Lung (tissue), 12 donors: ENCODE results near the gene INF2. TPM values are rescaled to one million over a fixed set of nuclear protein-coding genes. Genes with fewer than 3 reads are reported as not detected.
A peak's percentile ranks its signal among the peaks of the same experiment; 100 is the strongest.

Source experiments
- ATAC-seq: fragments of 200-7000 bp; cut with Tn5 transposase; one replicate; pipeline ENCODE4 v1.9.1; 2020; ENCODE audit warnings: moderate number of reproducible peaks; ENCODE audit not compliant: insufficient read depth, low FRiP score
- DNase-seq, 3 donors: peaks; one replicate each; pipeline ENCODE4 v3.0.0-alpha.2; 2013 to 2017
- H3K27ac ChIP-seq, 2 donors: one replicate each; pipeline ENCODE4 v1.5.1; 2013; ENCODE audit warnings: mild to moderate bottlenecking in 2 of 2, moderate library complexity in 2 of 2, control low read depth in 1 of 2, inconsistent platforms in 1 of 2, low read depth in 1 of 2, low read length in 1 of 2
- H3K27me3 ChIP-seq, 3 donors: one replicate each; pipeline ENCODE4 v1.5.1; 2013; ENCODE audit warnings: low read length in 2 of 3; ENCODE audit not compliant: control insufficient read depth in 3 of 3, insufficient read depth in 3 of 3
- H3K36me3 ChIP-seq, 4 donors: one replicate each; pipeline ENCODE4 v1.5.1; 2013; ENCODE audit warnings: low read length in 4 of 4, mild to moderate bottlenecking in 1 of 4, moderate library complexity in 1 of 4; ENCODE audit not compliant: control insufficient read depth in 4 of 4, insufficient read depth in 4 of 4
- H3K4me1 ChIP-seq, 5 donors: one replicate each; pipeline ENCODE4 v1.5.1; 2013; ENCODE audit warnings: low read length in 5 of 5, mild to moderate bottlenecking in 2 of 5, moderate library complexity in 1 of 5; ENCODE audit not compliant: control insufficient read depth in 5 of 5, insufficient read depth in 5 of 5
- H3K4me3 ChIP-seq: one replicate; pipeline ENCODE4 v1.5.1; 2013; ENCODE audit warnings: mild to moderate bottlenecking, control low read depth, moderate library complexity
- H3K9ac ChIP-seq, 2 donors: one replicate each; pipeline ENCODE4 v1.5.1; 2013; ENCODE audit warnings: low read length in 2 of 2, control low read depth in 1 of 2; ENCODE audit not compliant: insufficient read depth in 1 of 2
- H3K9me3 ChIP-seq, 4 donors: one replicate each; pipeline ENCODE4 v1.5.1; 2013; ENCODE audit warnings: low read length in 3 of 4, mild to moderate bottlenecking in 1 of 4, moderate library complexity in 1 of 4; ENCODE audit not compliant: control insufficient read depth in 4 of 4, insufficient read depth in 3 of 4
- WGBS, 2 donors: extraction: QIAGEN DNeasy Blood & Tissue Kit; methylation state at CpG; one replicate each; pipeline ENCODE4 v1.1.7; 2013; 5-methylcytosine and 5-hydroxymethylcytosine counted together
- polyA plus RNA-seq, 2 donors: library from polyadenylated mRNA; stranded (reverse); fragments of 200-250 nt; gene quantifications; one replicate each; pipeline ENCODE4 v1.2.1, GENCODE V29; 2013
- total RNA-seq, 2 donors: library from RNA; depleted of rRNA in 1 of 2; stranded (reverse); fragments of >200 nt in 1 of 2; gene quantifications; one replicate each; pipeline ENCODE4 v1.2.1, GENCODE V29; 2014 to 2021
- TF ChIP-seq, protein P1 (sequence below): IDR thresholded peaks from 2 replicates; pipeline ENCODE4 v1.5.1; 2012; ENCODE audit warnings: mild to moderate bottlenecking; ENCODE audit errors: control extremely low read depth, extremely low read depth
- donor health status: control.
- donor health status: control.
- donor health status: Bipolar disorder and iron deficiency.
- donor health status: healthy.
- donor health status: DM: yes; HTN: yes; CAD: no.

INF2 gene
- total and polyA plus RNA-seq, 4 donors = 46.1 to 119 (median 78.4) TPM

DNA sequence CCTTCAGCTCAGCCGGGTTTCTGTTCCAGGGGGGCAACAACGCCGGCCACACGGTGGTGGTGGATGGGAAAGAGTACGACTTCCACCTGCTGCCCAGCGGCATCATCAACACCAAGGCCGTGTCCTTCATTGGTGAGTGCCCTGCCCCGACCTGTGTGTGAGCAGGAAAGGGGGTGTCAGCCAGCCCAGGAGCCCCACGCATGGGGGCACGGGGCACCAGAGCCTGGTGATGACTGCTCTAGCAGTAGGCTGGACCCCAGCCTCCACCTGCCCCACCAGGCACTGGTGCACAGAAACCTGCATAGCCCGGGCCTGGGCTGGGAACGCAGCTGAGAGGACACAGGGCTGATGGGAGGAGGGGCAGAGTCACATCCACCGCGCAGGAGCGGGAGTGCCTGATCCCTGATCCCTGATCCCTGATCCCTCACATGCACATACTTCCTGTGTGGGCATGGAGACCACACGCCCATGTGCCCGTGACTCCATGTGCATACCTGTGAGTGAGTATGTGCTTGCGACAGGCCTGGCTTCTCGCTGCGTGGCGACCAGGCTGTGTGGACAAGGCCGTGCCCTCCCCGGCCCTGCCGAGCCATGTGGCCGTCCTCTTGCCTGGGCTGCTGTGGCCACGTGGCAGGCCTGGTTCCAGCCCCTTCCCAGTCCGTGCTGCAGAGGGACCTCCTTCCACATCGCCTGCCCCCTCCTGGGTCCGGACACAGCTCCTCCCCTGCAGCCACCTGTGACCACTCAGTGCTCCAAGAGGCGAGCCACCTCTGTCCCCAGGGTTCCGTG, 45.8 kb downstream of the INF2 start:
- no peak for ATAC-seq
- Histone ChIP-seq H3K27me3 (no peaks in the 10 kb centered on the region), H3K36me3 (peaks cover 0 to 2% (median 0%) of the 10 kb centered on the region in 4 donors), H3K9me3 (no peaks in the 10 kb centered on the region), H3K4me3 (no peak overlapping the region), H3K4me1 (peaks cover 0 to 19% (median 8%) of the 10 kb centered on the region in 5 donors), H3K27ac (peak overlapping the region; percentile 78 to 95), H3K9ac (no peak overlapping the region)
- DNase-seq = no peak
- TF ChIP-seq, protein P1, sequence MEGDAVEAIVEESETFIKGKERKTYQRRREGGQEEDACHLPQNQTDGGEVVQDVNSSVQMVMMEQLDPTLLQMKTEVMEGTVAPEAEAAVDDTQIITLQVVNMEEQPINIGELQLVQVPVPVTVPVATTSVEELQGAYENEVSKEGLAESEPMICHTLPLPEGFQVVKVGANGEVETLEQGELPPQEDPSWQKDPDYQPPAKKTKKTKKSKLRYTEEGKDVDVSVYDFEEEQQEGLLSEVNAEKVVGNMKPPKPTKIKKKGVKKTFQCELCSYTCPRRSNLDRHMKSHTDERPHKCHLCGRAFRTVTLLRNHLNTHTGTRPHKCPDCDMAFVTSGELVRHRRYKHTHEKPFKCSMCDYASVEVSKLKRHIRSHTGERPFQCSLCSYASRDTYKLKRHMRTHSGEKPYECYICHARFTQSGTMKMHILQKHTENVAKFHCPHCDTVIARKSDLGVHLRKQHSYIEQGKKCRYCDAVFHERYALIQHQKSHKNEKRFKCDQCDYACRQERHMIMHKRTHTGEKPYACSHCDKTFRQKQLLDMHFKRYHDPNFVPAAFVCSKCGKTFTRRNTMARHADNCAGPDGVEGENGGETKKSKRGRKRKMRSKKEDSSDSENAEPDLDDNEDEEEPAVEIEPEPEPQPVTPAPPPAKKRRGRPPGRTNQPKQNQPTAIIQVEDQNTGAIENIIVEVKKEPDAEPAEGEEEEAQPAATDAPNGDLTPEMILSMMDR = no peak
- 89 to 93% methylated on average over 31 of the region's 31 CpGs for WGBS, 2 donors

DNA sequence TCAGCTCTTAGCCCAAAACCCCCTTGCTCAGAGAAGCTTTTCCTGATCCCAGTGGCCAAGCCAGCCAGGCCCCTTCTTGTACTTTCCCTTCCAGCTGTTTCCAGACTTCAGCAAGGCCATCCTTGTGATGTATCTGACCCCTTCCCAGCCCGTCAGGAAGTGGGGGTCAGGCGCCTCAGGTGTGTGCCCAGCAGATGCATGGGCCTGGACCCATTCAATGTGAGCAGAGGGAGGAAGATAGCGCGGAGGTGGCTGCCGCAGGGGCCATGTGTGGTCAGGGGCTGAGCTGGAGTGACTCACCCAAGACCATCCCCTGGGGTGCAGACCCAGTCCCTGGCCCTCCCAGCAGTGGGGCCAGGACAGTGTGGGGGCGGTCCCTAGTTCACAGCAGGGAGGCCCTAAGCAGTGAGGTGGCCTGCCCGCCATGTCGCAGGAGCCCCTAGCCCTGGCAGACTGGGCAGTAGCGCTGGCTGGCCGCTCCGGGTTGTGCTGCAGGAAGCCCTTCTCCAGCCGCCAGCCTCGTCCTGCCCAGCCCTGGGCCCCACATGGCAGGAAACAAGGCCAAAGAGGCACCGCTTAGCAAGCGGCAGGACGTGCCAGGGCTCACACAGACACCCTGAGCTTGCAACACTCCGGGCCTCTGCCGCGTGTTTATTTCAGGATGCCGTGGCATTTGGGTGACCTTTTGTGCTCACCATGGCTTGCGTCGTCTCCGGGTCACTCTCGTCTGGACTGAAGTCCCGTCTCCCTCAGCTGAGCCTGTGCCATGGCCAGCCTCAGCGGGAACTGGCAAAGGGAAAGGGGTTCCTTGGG, 46.6 kb downstream of the INF2 start:
- no peaks in the 10 kb centered on the region for H3K27me3 ChIP-seq
- no peaks in the 10 kb centered on the region for H3K9me3 ChIP-seq
- DNase-seq = peak; percentile 85 to 93 (median 88)
- peak overlapping the region in 1 of 2 donors; percentile 42 for H3K9ac ChIP-seq
- peak overlapping the region; percentile 78 to 95 for H3K27ac ChIP-seq
- no peak overlapping the region for H3K4me3 ChIP-seq
- 29 to 33% methylated on average over 25 to 26 of the region's 26 CpGs for WGBS, 2 donors
- H3K4me1 ChIP-seq = peaks cover 0 to 19% (median 8%) of the 10 kb centered on the region in 5 donors
- peak; percentile 76 for ATAC-seq
- peaks cover 0 to 4% (median 0%) of the 10 kb centered on the region in 4 donors for H3K36me3 ChIP-seq
- TF ChIP-seq, protein P1 = no peak

DNA sequence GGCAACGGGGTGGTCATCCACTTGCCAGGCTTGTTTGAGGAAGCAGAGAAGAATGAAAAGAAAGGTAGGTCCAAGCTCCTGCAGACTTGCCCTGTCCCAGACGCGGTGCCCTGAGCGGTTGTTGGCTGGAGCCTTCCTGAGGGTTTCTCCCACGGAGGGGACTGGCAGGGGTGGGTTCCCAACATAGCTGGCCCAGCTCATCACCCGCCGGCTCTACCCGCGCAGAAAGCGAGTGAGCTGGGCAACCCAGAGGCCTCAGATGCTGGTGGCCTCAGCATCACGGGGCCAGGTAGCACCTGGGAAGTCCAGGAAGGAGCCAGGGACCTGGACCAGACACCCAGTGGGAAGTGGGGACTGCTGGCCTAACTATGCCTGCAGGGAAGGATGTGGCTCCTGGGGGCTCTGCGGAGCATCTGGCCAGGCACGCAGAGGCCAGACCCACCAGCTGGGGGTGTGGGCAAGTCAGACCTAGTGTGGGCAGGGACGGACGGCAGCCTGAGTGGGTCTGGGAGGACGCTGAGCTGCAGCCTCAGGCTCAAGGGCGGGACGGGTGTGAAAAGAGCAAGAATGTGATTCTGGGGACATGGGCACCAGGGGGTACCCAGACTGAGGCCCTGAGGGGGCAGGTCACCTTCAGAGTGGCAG, 49.1 kb downstream of the INF2 start:
- WGBS, 2 donors = 95 to 96% methylated on average over 18 of the region's 18 CpGs
- Histone ChIP-seq H3K4me3 (no peak overlapping the region), H3K9me3 (no peaks in the 10 kb centered on the region), H3K27ac (no peak overlapping the region), H3K4me1 (peaks cover 0 to 15% (median 8%) of the 10 kb centered on the region in 5 donors), H3K9ac (no peak overlapping the region), H3K36me3 (peaks cover 0 to 4% (median 1%) of the 10 kb centered on the region in 4 donors), H3K27me3 (no peaks in the 10 kb centered on the region)
- DNase-seq (no peak), ATAC-seq (no peak)
- TF ChIP-seq, protein P1 = no peak
